HepG2 (cell line): ENCODE measurements around the gene SLC38A2. TPM values are rescaled to one million over a fixed set of nuclear protein-coding genes. Genes with fewer than 3 reads are reported as not detected.
A peak's percentile ranks its signal among the peaks of the same experiment; 100 is the strongest.

Experiments
- AFF4 ChIP-seq: sonication (generic); formaldehyde crosslinking; IDR thresholded peaks from 2 replicates; pipeline ENCODE4 v1.4.0; 2020; ENCODE audit warnings: missing genetic modification reagents
- ARID4A ChIP-seq: sonication (generic); formaldehyde crosslinking; IDR thresholded peaks from 2 replicates; pipeline ENCODE4 v1.5.0; 2020; ENCODE audit warnings: mild to moderate bottlenecking, missing genetic modification reagents, borderline replicate concordance
- E2F1 ChIP-seq: sonication (generic); formaldehyde crosslinking; IDR thresholded peaks from 2 replicates; pipeline ENCODE4 v1.5.0; 2020; ENCODE audit warnings: missing genetic modification reagents
- E2F2 ChIP-seq: sonication (generic); formaldehyde crosslinking; IDR thresholded peaks from 2 replicates; pipeline ENCODE4 v1.4.0; 2020; ENCODE audit warnings: missing genetic modification reagents, borderline replicate concordance
- GATA4 ChIP-seq: sonication (generic); IDR thresholded peaks from 2 replicates; pipeline ENCODE4 v1.6.1; 2016; ENCODE audit warnings: antibody characterized with exemption, low read depth, borderline replicate concordance
- SCMH1 ChIP-seq: sonication (generic); formaldehyde crosslinking; IDR thresholded peaks from 2 replicates; pipeline ENCODE4 v1.9.0; 2021; ENCODE audit warnings: missing genetic modification reagents, mild to moderate bottlenecking, borderline replicate concordance
- SMYD3 ChIP-seq: sonication (generic); formaldehyde crosslinking; IDR thresholded peaks from 2 replicates; pipeline ENCODE4 v1.8.1; 2023; ENCODE audit warnings: mild to moderate bottlenecking, missing genetic modification reagents
- YY1 ChIP-seq: IDR thresholded peaks from 2 replicates; pipeline ENCODE4 v1.6.1; 2011; ENCODE audit warnings: low read length, low read depth, moderate library complexity, mild to moderate bottlenecking; ENCODE audit not compliant: insufficient read depth, insufficient replicate concordance
- ZBTB3 ChIP-seq: sonication (generic); formaldehyde crosslinking; IDR thresholded peaks from 2 replicates; pipeline ENCODE4 v1.4.0; 2020; ENCODE audit warnings: low read depth, mild to moderate bottlenecking, moderate library complexity, missing genetic modification reagents, borderline replicate concordance
- ZNF101 ChIP-seq: sonication (generic); formaldehyde crosslinking; IDR thresholded peaks from 2 replicates; pipeline ENCODE4 v1.4.0; 2020; ENCODE audit warnings: mild to moderate bottlenecking, low read depth, missing genetic modification reagents, borderline replicate concordance
- ZNF251 ChIP-seq: sonication (generic); formaldehyde crosslinking; IDR thresholded peaks from 2 replicates; pipeline ENCODE4 v1.9.0; 2021; ENCODE audit warnings: mild to moderate bottlenecking, missing genetic modification reagents
- ZNF562 ChIP-seq: sonication (generic); formaldehyde crosslinking; IDR thresholded peaks from 2 replicates; pipeline ENCODE4 v1.8.0; 2022; ENCODE audit warnings: missing genetic modification reagents, borderline replicate concordance
- ZNF563 ChIP-seq: sonication (generic); formaldehyde crosslinking; IDR thresholded peaks from 2 replicates; pipeline ENCODE4 v1.8.0; 2022; ENCODE audit warnings: mild to moderate bottlenecking, moderate library complexity, missing genetic modification reagents
- ZNF703 ChIP-seq: sonication (generic); formaldehyde crosslinking; IDR thresholded peaks from 2 replicates; pipeline ENCODE4 v1.5.1; 2020; ENCODE audit warnings: missing genetic modification reagents, mild to moderate bottlenecking, moderate library complexity, borderline replicate concordance
- ZNF773 ChIP-seq: sonication (generic); formaldehyde crosslinking; IDR thresholded peaks from 2 replicates; pipeline ENCODE4 v1.4.0; 2020; ENCODE audit warnings: missing genetic modification reagents, borderline replicate concordance
- ZNF850 ChIP-seq: sonication (generic); formaldehyde crosslinking; conservative IDR thresholded peaks from 2 replicates; pipeline ENCODE4 v1.9.0; 2021; ENCODE audit warnings: mild to moderate bottlenecking, missing genetic modification reagents
- ZNF883 ChIP-seq: sonication (generic); formaldehyde crosslinking; IDR thresholded peaks from 2 replicates; pipeline ENCODE4 v1.5.1; 2020; ENCODE audit warnings: mild to moderate bottlenecking, missing genetic modification reagents; ENCODE audit errors: not compliant biosample characterization
- polyA plus RNA-seq, 8 experiments: library from polyadenylated mRNA; depleted of rRNA in 3 of 8; stranded (reverse) in 7 of 8; unstranded in 1 of 8; fragments of >200 nt; fragmentation: Illumina TruSeq in 4 of 8; extraction: Trizol in 4 of 8; gene quantifications; 2 replicates each; pipeline versions ENCODE4 v1.2.1 to v1.2.3, GENCODE V29; 2011 to 2016; ENCODE audit warnings: low read depth in 4 of 8, missing spikeins in 1 of 8, mixed read lengths in 1 of 8; ENCODE audit not compliant: insufficient read depth in 1 of 8
- total RNA-seq, 5 experiments: library from RNA; depleted of rRNA; stranded (reverse); fragments of >200 nt; fragmentation: Illumina TruSeq; extraction: Trizol; gene quantifications; 2 replicates each; pipeline ENCODE4 v1.2.3, GENCODE V29; 2016; ENCODE audit warnings: low read depth in 1 of 5

SLC38A2 gene
- total and polyA plus RNA-seq, 2 of the 13 experiments (the other 11 are each of a cell fraction or from before 2014, with no cell fraction given), result 368 to 880 TPM

GRCh38 chr12:46372544-46373300 is at the start of gene SLC38A2 (continued):
- TF ChIP-seq ZNF773 (CRISPR knock-in tag), result peak; percentile 82; the same call in 1 of the 2 replicates
- TF ChIP-seq ZNF850 (CRISPR knock-in tag), result no peak
- peak; percentile 83 for TF ChIP-seq YY1
- 0 out of 2 replicates have a peak, but pooled peaks have one; percentile 59 for TF ChIP-seq ZBTB3
- TF ChIP-seq ZNF562 (CRISPR knock-in tag), result peak; percentile 62; the same call in 1 of the 2 replicates
- peak; percentile 100 for TF ChIP-seq AFF4 (CRISPR knock-in tag)
- TF ChIP-seq E2F1, result peak; percentile 75
- TF ChIP-seq GATA4, result peak; percentile 89
- TF ChIP-seq E2F2 (CRISPR knock-in tag), result peak; percentile 96; the same call in 1 of the 2 replicates
- TF ChIP-seq ZNF563 (CRISPR knock-in tag), result peak; percentile 70; the same call in 1 of the 2 replicates
- no peak for TF ChIP-seq SCMH1 (CRISPR knock-in tag)
- TF ChIP-seq ZNF883 (CRISPR knock-in tag), result peak; percentile 56
- TF ChIP-seq SMYD3, result peak; percentile 75
- TF ChIP-seq ZNF251 (CRISPR knock-in tag), result no peak
- TF ChIP-seq ARID4A, result peak; percentile 28; the same call in 1 of the 2 replicates
- no peak for TF ChIP-seq ZNF101 (CRISPR knock-in tag)
- 0 out of 2 replicates have a peak, but pooled peaks have one; percentile 65 for TF ChIP-seq ZNF703 (CRISPR knock-in tag)
